IMR-90 (cell line): ENCODE measurements around the gene PHAF1. TPM values are rescaled to one million over a fixed set of nuclear protein-coding genes. Genes with fewer than 3 reads are reported as not detected.

ENCODE experiments used
- ATAC-seq: fragments of 200-7000 bp; cut with Tn5 transposase; 2 replicates; pipeline ENCODE4 v1.9.1; 2020; ENCODE audit warnings: low read depth, mild to moderate bottlenecking, moderate library complexity
- BruUV-seq: library from RNA; stranded (reverse); fragments of 400-500 nt; replicated peaks from 2 replicates; lab custom pipeline; 2021; lab: Mats Ljungman, UMichigan
- CTCF ChIA-PET: fragments of 300-600 bp; formaldehyde crosslinking; extraction: SDS; loops from one replicate; lab custom pipeline; 2021; ENCODE audit warnings: antibody characterized with exemption; lab: Yijun Ruan, JAX
- POLR2A ChIA-PET: fragments of 300-600 bp; sonication (Branson Sonifier 250); formaldehyde crosslinking; loops from one replicate; lab custom pipeline; 2022; ENCODE audit warnings: antibody characterized with exemption; ENCODE audit not compliant: unreplicated experiment; lab: Charles Lee
- DNase-seq: peaks from one replicate; pipeline ENCODE4 v3.0.0; 2013
- H2AFZ ChIP-seq: replicated peaks from 2 replicates; pipeline ENCODE3; 2013; ENCODE audit warnings: low read length, mild to moderate bottlenecking; ENCODE audit not compliant: poor library complexity
- H2AK5ac ChIP-seq: 2 replicates; pipeline ENCODE4 v1.6.1; 2013; ENCODE audit warnings: low read depth, low read length, inconsistent platforms
- H2AK9ac ChIP-seq: replicated peaks from 2 replicates; pipeline ENCODE3; 2013; ENCODE audit warnings: mild to moderate bottlenecking, low read depth, low read length, moderate library complexity; ENCODE audit not compliant: poor library complexity
- H2BK120ac ChIP-seq: 2 replicates; pipeline ENCODE4 v1.6.1; 2013; ENCODE audit warnings: low read depth, low read length, inconsistent platforms
- H2BK15ac ChIP-seq: 3 replicates; pipeline ENCODE4 v1.6.1; 2013; ENCODE audit warnings: low read depth, low read length, inconsistent platforms
- H2BK20ac ChIP-seq: 2 replicates; pipeline ENCODE4 v1.6.1; 2013; ENCODE audit warnings: low read depth, mild to moderate bottlenecking, inconsistent platforms, low read length, moderate library complexity
- H2BK5ac ChIP-seq: 2 replicates; pipeline ENCODE4 v1.6.1; 2013; ENCODE audit warnings: mild to moderate bottlenecking, low read depth, low read length, inconsistent platforms; ENCODE audit not compliant: poor library complexity, severe bottlenecking
- H3K14ac ChIP-seq: replicated peaks from 2 replicates; pipeline ENCODE4 v1.6.1; 2013; ENCODE audit warnings: low read depth, low read length, inconsistent platforms
- H3K18ac ChIP-seq: 2 replicates; pipeline ENCODE4 v1.6.1; 2013; ENCODE audit warnings: low read depth, low read length, control low read depth
- H3K23ac ChIP-seq: 2 replicates; pipeline ENCODE4 v1.6.1; 2013; ENCODE audit warnings: low read depth, low read length, inconsistent platforms
- H3K27ac ChIP-seq: 2 replicates; pipeline ENCODE4 v1.5.1; 2013; ENCODE audit warnings: mild to moderate bottlenecking, control low read depth, low read length; ENCODE audit not compliant: insufficient read depth
- H3K27me3 ChIP-seq: 2 replicates; pipeline ENCODE4 v1.6.1; 2013; ENCODE audit warnings: low read length; ENCODE audit not compliant: control insufficient read depth, insufficient read depth
- H3K36me3 ChIP-seq: 2 replicates; pipeline ENCODE4 v1.6.1; 2013; ENCODE audit warnings: low read length, mixed read lengths; ENCODE audit not compliant: control insufficient read depth, insufficient read depth
- H3K4ac ChIP-seq: 2 replicates; pipeline ENCODE4 v1.6.1; 2013; ENCODE audit warnings: low read depth, low read length, inconsistent platforms
- H3K4me1 ChIP-seq: 2 replicates; pipeline ENCODE4 v1.6.1; 2013; ENCODE audit warnings: low read length, mixed read lengths; ENCODE audit not compliant: control insufficient read depth, insufficient read depth
- H3K4me2 ChIP-seq: 2 replicates; pipeline ENCODE4 v1.6.1; 2013; ENCODE audit warnings: low read depth, mild to moderate bottlenecking, control low read depth, low read length, moderate library complexity
- H3K4me3 ChIP-seq: 2 replicates; pipeline ENCODE4 v1.5.1; 2013; ENCODE audit warnings: low read depth, mild to moderate bottlenecking, control low read depth, low read length, moderate library complexity; ENCODE audit not compliant: insufficient read depth
- H3K56ac ChIP-seq: 2 replicates; pipeline ENCODE4 v1.6.1; 2013; ENCODE audit warnings: low read length, inconsistent platforms; ENCODE audit not compliant: insufficient read depth; ENCODE audit errors: extremely low read depth
- H3K79me1 ChIP-seq, 2 experiments: 2 replicates each; pipeline ENCODE4 v1.6.1; 2013; ENCODE audit warnings: low read length in 2 of 2, inconsistent platforms in 1 of 2, low read depth in 1 of 2
- H3K9ac ChIP-seq: 2 replicates; pipeline ENCODE4 v1.6.1; 2013; ENCODE audit warnings: low read depth, low read length, control low read depth
- H3K9me1 ChIP-seq: 2 replicates; pipeline ENCODE4 v1.6.1; 2013; ENCODE audit warnings: low read length, inconsistent platforms; ENCODE audit not compliant: insufficient read depth
- H3K9me3 ChIP-seq: 2 replicates; pipeline ENCODE4 v1.6.1; 2013; ENCODE audit warnings: low read length; ENCODE audit not compliant: control insufficient read depth, insufficient read depth
- H4K20me1 ChIP-seq: 2 replicates; pipeline ENCODE4 v1.6.1; 2013; ENCODE audit warnings: low read length, inconsistent platforms; ENCODE audit not compliant: insufficient read depth
- H4K5ac ChIP-seq: 2 replicates; pipeline ENCODE4 v1.6.1; 2013; ENCODE audit warnings: mild to moderate bottlenecking, low read depth, low read length, control low read depth
- H4K8ac ChIP-seq, 2 experiments: 2 replicates each; pipeline ENCODE4 v1.6.1; 2013; ENCODE audit warnings: low read depth in 2 of 2, low read length in 2 of 2, control low read depth in 1 of 2, inconsistent platforms in 1 of 2
- H4K91ac ChIP-seq: 2 replicates; pipeline ENCODE4 v1.6.1; 2013; ENCODE audit warnings: low read depth, low read length, inconsistent platforms; ENCODE audit not compliant: insufficient read depth
- BHLHE40 ChIP-seq: fragments of 150-350 bp; IDR thresholded peaks from 2 replicates; pipeline ENCODE4 v1.6.1; 2016; ENCODE audit warnings: mild to moderate bottlenecking, low read depth, low read length
- CEBPB ChIP-seq: IDR thresholded peaks from 2 replicates; pipeline ENCODE4 v1.6.1; 2012; ENCODE audit warnings: low read depth, low read length, improper control_type of control experiment
- CHD1 ChIP-seq: IDR thresholded peaks from 2 replicates; pipeline ENCODE4 v1.6.1; 2012; ENCODE audit warnings: low read depth, low read length, improper control_type of control experiment
- CTCF ChIP-seq: conservative IDR thresholded peaks from 2 replicates; pipeline ENCODE4 v1.5.1; 2012; ENCODE audit warnings: mild to moderate bottlenecking, low read depth, low read length, improper control_type of control experiment
- FOS ChIP-seq: fragments of 150-350 bp; IDR thresholded peaks from 2 replicates; pipeline ENCODE4 v1.6.1; 2016; ENCODE audit warnings: low read depth, low read length
- MAFK ChIP-seq: IDR thresholded peaks from 2 replicates; pipeline ENCODE4 v1.6.1; 2012; ENCODE audit warnings: low read depth, low read length, improper control_type of control experiment
- MAZ ChIP-seq: IDR thresholded peaks from 2 replicates; pipeline ENCODE4 v1.6.1; 2012; ENCODE audit warnings: low read depth, mild to moderate bottlenecking, low read length, improper control_type of control experiment, moderate library complexity, borderline replicate concordance
- MXI1 ChIP-seq: IDR thresholded peaks from 2 replicates; pipeline ENCODE4 v1.6.1; 2012; ENCODE audit warnings: low read depth, mild to moderate bottlenecking, low read length, moderate library complexity, borderline replicate concordance
- NFE2L2 ChIP-seq: fragments of 150-350 bp; IDR thresholded peaks from 2 replicates; pipeline ENCODE4 v1.6.1; 2016; ENCODE audit warnings: low read depth, mild to moderate bottlenecking, low read length
- POLR2A ChIP-seq: IDR thresholded peaks from 2 replicates; pipeline ENCODE4 v1.6.1; 2012; ENCODE audit warnings: mild to moderate bottlenecking, low read depth, low read length
- RAD21 ChIP-seq: IDR thresholded peaks from 2 replicates; pipeline ENCODE4 v1.6.1; 2012; ENCODE audit warnings: low read length, improper control_type of control experiment
- RCOR1 ChIP-seq: IDR thresholded peaks from 2 replicates; pipeline ENCODE4 v1.6.1; 2012; ENCODE audit warnings: mild to moderate bottlenecking, low read length, improper control_type of control experiment; ENCODE audit not compliant: insufficient replicate concordance
- RFX5 ChIP-seq: IDR thresholded peaks from 2 replicates; pipeline ENCODE4 v1.8.0; 2012; ENCODE audit warnings: low read depth, mild to moderate bottlenecking, low read length, moderate library complexity
- SMC3 ChIP-seq: fragments of 150-350 bp; IDR thresholded peaks from 2 replicates; pipeline ENCODE4 v1.6.1; 2016; ENCODE audit warnings: low read depth, mild to moderate bottlenecking, antibody characterized with exemption, low read length, moderate library complexity
- WGBS, 2 experiments: methylation state at CpG; one replicate each; pipeline versions ENCODE4 v1.1.5 to v1.1.7; 2013; ENCODE audit warnings: missing lambda C conversion rate in 2 of 2; ENCODE audit not compliant: insufficient read length in 1 of 2; ENCODE audit errors: extremely low coverage in 2 of 2; 5-methylcytosine and 5-hydroxymethylcytosine counted together
- dilution Hi-C: fragments of 300-500 bp; cut with HindIII; formaldehyde crosslinking; loops from one replicate; pipeline ENCODE4 v1.14.3; 2018; ENCODE audit warnings: low sequenced_read_pairs; ENCODE audit not compliant: unreplicated experiment
- in situ Hi-C: fragments of 300-500 bp; cut with MboI; formaldehyde crosslinking; loops from 3 replicates; pipeline ENCODE4 v1.14.3; 2019; ENCODE audit warnings: low sequenced_read_pairs, inconsistent platforms, mixed read lengths
- intact Hi-C: fragments of 100-400 bp; cut with micrococcal nuclease; formaldehyde crosslinking; loops from 2 replicates; pipeline ENCODE4 v1.10.0; 2022
- polyA plus RNA-seq, 3 experiments: library from polyadenylated mRNA; depleted of rRNA; stranded (reverse); fragments of >200 nt; gene quantifications; 2 replicates each; pipeline ENCODE4 v1.2.3, GENCODE V29; 2012; ENCODE audit warnings: low replicate concordance in 1 of 3
- total RNA-seq: library from RNA; depleted of rRNA; stranded (reverse); fragments of >200 nt; gene quantifications from 2 replicates; pipeline ENCODE4 v1.2.3, GENCODE V29; 2012
- TF ChIP-seq, protein P1 (sequence below): fragments of 150-350 bp; IDR thresholded peaks from 2 replicates; pipeline ENCODE4 v1.6.1; 2017; ENCODE audit warnings: mild to moderate bottlenecking, antibody characterized with exemption, low read length, low read depth
- TF ChIP-seq, protein P2 (sequence below): fragments of 150-350 bp; IDR thresholded peaks from 2 replicates; pipeline ENCODE4 v1.6.1; 2016; ENCODE audit warnings: low read depth, mild to moderate bottlenecking, low read length, moderate library complexity, borderline replicate concordance

PHAF1 gene
- total and polyA plus RNA-seq, 2 of the 4 experiments (the other 2 are of a cell fraction), result 14.0 to 19.8 TPM

DNA sequence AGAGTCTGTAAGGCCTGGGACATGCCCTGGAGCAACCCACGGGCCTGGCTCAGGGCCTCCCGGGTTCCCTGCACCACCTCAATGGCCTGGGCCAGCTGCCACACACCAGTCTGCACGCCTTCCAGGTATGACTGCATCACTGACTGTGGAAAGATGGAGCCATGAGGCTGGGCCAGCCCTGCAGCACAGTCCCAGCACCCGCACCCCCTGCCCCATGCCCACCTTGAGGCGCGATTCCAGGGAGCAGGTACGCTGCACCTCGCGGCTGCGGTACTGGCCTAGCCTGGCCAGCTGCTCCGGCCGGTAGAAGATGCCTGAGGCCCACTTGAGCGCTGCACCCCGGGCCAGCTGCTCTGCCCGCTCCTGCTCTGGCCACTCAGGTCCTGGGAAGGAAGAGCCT is 79.1 kb downstream of the PHAF1 start:
- POLR2A ChIA-PET, result no interaction called here
- H2BK20ac ChIP-seq, result no peak overlapping the region
- 74% methylated on average over 3 of the region's 15 CpGs; no CpG with 5 or more reads in 1 of the 2 experiments for WGBS, 2 experiments
- H3K9me3 ChIP-seq, result no peaks in the 10 kb centered on the region
- H2AK9ac ChIP-seq, result no peak overlapping the region
- no peak for ATAC-seq
- intact Hi-C loops (loop anchor here (10.0 kb wide), 1 partner anchor 174 kb away; no protein-coding TSS in a partner anchor), dilution Hi-C loops (no loop called here), in situ Hi-C loops (no loop called here)
- H3K4ac ChIP-seq, result no peak overlapping the region
- H3K9me1 ChIP-seq, result peaks cover 26% of the 10 kb centered on the region
- no peak overlapping the region for H2BK120ac ChIP-seq
- no peak overlapping the region for H3K4me3 ChIP-seq
- no peak overlapping the region for H3K56ac ChIP-seq
- H4K91ac ChIP-seq, result no peak overlapping the region
- H4K8ac ChIP-seq, result no peak overlapping the region
- no peak overlapping the region for H3K27ac ChIP-seq
- H3K4me2 ChIP-seq, result no peak overlapping the region
- peaks cover 14 to 23% of the 10 kb centered on the region in 2 experiments for H3K79me1 ChIP-seq
- H4K20me1 ChIP-seq, result peaks cover 18% of the 10 kb centered on the region
- DNase-seq, result no peak
- H3K14ac ChIP-seq, result no peak overlapping the region
- BruUV-seq, result no TSS peak
- TF ChIP-seq, protein P1, sequence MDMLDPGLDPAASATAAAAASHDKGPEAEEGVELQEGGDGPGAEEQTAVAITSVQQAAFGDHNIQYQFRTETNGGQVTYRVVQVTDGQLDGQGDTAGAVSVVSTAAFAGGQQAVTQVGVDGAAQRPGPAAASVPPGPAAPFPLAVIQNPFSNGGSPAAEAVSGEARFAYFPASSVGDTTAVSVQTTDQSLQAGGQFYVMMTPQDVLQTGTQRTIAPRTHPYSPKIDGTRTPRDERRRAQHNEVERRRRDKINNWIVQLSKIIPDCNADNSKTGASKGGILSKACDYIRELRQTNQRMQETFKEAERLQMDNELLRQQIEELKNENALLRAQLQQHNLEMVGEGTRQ, result no peak
- TF ChIP-seq CHD1 (no peak), RCOR1 (no peak), SMC3 (no peak), MAZ (no peak), MAFK (no peak), RAD21 (no peak), CEBPB (no peak), NFE2L2 (no peak), BHLHE40 (no peak), MXI1 (no peak), FOS (no peak), POLR2A (no peak), RFX5 (no peak), CTCF (no peak)
- TF ChIP-seq, protein P2, sequence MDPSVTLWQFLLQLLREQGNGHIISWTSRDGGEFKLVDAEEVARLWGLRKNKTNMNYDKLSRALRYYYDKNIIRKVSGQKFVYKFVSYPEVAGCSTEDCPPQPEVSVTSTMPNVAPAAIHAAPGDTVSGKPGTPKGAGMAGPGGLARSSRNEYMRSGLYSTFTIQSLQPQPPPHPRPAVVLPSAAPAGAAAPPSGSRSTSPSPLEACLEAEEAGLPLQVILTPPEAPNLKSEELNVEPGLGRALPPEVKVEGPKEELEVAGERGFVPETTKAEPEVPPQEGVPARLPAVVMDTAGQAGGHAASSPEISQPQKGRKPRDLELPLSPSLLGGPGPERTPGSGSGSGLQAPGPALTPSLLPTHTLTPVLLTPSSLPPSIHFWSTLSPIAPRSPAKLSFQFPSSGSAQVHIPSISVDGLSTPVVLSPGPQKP, result no peak
- no peaks in the 10 kb centered on the region for H3K27me3 ChIP-seq
- H3K9ac ChIP-seq, result no peak overlapping the region
- H2BK15ac ChIP-seq, result no peak overlapping the region
- H3K18ac ChIP-seq, result no peak overlapping the region
- CTCF ChIA-PET, result no interaction called here
- H3K4me1 ChIP-seq, result peaks cover 21% of the 10 kb centered on the region
- H3K23ac ChIP-seq, result no peak overlapping the region
- H2AK5ac ChIP-seq, result no peak overlapping the region
- no peak overlapping the region for H4K5ac ChIP-seq
- peaks cover 4% of the 10 kb centered on the region for H3K36me3 ChIP-seq
- H2BK5ac ChIP-seq, result no peak overlapping the region
- H2AFZ ChIP-seq, result no peak overlapping the region
